ENCODE measurements around the gene GRAMD1B.

GRAMD1B gene

DNA sequence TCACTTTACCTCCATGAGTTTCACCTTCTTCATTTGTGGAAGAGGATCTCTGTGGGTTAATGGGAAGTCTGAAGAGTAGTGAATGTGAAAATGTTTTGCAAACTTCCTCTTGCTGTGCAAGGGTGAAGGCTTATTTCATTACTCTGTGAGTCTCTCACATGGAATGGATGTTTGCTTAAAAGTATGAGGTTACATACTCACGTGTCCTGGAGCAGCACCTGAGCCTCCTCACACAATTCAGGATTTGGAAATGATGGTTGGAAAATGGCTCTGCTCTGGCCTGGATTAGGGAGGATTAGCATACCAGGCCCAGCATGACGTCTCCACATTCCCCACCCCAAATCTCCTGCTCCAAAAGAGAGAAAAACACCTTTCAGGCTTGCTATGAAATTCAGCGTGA, 4.8 kb downstream of the GRAMD1B start:
- FAIRE-seq (no peak), DNase-seq (ENCODE audit: insufficient read length, low spot score) (no peak)
- TF ChIP-seq, protein P1, sequence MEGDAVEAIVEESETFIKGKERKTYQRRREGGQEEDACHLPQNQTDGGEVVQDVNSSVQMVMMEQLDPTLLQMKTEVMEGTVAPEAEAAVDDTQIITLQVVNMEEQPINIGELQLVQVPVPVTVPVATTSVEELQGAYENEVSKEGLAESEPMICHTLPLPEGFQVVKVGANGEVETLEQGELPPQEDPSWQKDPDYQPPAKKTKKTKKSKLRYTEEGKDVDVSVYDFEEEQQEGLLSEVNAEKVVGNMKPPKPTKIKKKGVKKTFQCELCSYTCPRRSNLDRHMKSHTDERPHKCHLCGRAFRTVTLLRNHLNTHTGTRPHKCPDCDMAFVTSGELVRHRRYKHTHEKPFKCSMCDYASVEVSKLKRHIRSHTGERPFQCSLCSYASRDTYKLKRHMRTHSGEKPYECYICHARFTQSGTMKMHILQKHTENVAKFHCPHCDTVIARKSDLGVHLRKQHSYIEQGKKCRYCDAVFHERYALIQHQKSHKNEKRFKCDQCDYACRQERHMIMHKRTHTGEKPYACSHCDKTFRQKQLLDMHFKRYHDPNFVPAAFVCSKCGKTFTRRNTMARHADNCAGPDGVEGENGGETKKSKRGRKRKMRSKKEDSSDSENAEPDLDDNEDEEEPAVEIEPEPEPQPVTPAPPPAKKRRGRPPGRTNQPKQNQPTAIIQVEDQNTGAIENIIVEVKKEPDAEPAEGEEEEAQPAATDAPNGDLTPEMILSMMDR (IDR thresholded peaks at IDR 0.05; ENCODE audit: insufficient read depth, missing control alignments): no peak

DNA sequence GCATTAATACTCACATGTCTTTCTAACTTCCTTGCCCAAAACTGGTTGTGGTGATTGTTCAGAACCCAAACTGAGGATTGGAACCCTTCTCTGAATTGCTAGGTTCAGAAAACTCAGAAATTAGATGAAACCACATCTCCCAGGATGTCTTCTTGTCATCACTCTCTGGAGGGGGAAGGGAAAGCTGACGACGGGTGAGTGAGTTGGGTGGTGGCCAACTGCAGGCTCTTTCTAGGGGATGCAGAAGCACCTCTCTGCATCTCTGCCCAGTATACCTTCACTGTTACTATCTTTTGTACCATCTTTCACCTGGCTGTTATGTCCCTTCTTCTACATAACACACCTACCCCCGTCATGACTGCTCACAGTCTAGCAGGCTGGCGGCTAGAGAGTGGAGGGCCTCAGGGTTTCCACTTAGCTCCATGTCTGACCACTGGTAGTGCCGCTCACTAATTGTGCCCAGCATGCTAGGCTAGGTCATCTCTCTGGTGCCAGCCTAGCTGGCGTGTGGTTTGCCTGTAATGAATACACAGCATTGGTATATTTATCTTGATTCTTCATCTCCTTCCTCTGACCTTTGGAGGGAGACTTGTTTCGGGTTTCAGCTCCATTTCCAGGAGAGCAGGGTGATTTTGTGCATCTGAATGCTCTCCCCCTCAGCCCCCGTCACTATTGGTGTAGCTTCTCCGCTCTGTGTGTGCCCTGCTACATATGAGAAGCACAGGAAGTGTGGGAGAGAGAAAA, 7.3 kb downstream of the GRAMD1B start:
- FAIRE-seq (no peak), DNase-seq (ENCODE audit: insufficient read length, low spot score) (no peak)
- TF ChIP-seq, protein P1 (IDR thresholded peaks at IDR 0.05; ENCODE audit: insufficient read depth, missing control alignments): no peak

DNA sequence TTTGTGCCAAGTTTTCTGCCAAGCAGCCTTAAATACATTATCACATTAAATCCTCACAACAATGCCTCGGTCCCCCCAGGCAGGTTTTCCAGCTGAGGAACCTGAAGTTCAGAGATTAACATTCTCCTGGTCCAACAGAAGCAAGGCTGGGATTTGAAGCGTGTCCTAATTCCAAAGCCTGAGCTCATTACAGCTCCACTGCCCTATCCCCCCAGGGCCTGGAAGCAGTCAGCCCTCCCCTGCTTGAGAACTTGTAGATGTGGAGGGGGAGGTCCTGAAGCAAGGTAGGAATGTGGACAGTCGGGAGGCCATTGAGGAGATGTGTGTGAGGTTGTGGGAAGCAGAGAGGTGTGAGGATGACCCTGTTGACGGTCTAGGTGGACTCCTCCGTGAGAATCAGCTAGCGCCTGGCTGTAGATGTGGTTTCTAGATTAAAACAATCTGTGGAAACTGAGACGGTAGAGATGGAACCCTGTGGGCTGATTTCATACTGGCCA, 8.1 kb downstream of the GRAMD1B start:
- TF ChIP-seq, protein P1 (IDR thresholded peaks at IDR 0.05; ENCODE audit: insufficient read depth, missing control alignments): no peak
- FAIRE-seq (no peak), DNase-seq (ENCODE audit: insufficient read length, low spot score) (no peak)

DNA sequence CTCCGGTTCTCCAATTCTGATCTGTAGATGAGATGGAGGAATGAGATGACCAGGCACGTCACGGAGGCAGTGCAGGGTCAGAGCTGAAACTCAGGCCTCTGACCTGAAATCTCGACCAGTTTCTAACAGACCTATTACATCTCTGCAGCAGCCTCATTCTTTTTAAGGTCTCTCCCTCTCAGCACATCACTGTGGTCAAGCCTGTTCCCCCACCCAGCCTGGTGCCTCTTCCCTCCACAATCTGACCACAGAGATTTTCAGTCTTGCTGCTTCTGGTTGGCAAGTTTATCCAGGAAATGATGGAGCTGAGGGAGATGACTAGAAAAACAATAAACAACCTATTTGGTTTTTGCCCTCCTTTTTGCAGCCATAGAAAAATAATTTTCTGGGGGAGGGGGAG, 9.5 kb downstream of the GRAMD1B start:
- no peak for DNase-seq (ENCODE audit: insufficient read length, low spot score)
- no peak for FAIRE-seq
- TF ChIP-seq, protein P1 (IDR thresholded peaks at IDR 0.05; ENCODE audit: insufficient read depth, missing control alignments): no peak

DNA sequence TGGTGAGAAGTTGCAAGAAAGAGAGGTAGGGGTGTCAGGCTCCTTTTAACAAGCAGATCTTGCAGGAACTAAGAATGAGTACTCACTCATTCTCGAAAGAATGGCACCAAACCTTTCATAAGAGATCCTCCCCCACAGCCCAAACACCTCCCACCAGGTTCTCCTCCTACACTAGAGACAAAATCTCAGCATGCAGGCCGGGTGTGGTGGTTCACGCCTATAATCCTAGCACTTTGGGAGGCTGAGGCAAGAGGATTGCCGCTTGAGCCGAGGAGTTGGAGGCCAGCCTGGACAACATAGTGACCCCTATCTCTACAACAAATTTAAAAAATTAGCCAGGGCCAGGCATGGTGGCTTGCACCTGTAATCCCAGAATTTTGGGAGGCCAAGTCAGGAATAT, 11.1 kb downstream of the GRAMD1B start:
- TF ChIP-seq, protein P1 (IDR thresholded peaks at IDR 0.05; ENCODE audit: insufficient read depth, missing control alignments): no peak
- no peak for DNase-seq (ENCODE audit: insufficient read length, low spot score)
- no peak for FAIRE-seq

DNA sequence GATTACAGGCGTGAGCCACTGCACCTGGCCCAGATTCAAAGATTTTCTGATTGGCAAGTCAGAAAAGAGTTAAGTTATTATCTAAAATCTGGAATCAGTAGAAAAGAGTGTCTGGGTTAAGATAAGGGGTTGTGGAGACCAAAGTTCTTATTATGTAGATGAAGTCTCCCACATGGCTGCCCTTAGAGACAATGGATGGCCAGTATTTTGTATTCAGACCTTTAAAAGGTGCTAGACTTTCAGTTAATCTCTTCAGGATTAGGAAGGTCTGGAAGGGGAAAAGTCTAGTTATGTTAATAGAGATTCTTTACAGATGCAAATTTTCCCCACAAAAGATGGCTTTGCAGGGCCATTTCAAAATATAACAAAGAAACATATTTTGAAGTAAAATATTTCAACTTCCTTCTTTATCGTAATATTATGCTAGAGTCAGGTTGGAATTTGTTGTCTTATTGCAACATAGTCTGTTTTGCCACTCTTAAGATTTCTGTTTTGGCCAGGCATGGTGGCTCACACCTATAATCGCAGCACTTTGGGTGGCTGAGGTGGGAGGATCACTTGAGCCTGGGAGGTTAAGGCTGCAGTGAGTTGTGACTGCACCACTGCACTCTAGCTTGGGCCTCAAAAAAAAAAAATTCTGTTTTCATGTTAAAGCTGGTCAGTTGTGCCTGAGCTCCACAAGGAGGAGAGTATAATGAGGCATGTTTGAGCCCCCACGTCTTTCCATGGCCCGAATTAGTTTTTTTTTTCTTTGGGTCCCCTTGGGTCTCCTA, 14.0 kb downstream of the GRAMD1B start:
- FAIRE-seq: no peak
- TF ChIP-seq, protein P1 (IDR thresholded peaks at IDR 0.05; ENCODE audit: insufficient read depth, missing control alignments): no peak
- no peak for DNase-seq (ENCODE audit: insufficient read length, low spot score)

DNA sequence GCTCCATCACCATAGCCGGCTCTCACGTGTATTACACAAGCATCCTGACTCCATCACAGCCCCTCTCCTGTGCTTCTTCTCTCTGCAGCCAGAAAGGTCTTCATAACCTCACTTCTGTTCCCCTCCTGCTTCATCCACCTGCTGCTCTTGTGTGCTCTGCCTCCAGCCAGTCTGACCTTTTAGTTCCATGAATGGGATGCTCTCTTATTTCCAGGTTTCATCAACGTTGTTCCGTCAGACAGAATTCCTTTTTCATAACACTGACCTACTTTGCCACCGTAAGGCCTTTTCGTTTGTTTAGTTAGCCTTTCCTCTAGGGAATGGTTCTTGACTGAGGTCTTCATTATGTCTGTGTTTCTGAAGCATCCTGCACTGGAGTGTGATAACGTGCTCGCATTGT, 18.8 kb downstream of the GRAMD1B start:
- no peak for FAIRE-seq
- DNase-seq (ENCODE audit: insufficient read length, low spot score): no peak
- TF ChIP-seq, protein P1 (IDR thresholded peaks at IDR 0.05; ENCODE audit: insufficient read depth, missing control alignments): no peak

All from D721Med (cell line).